Measurements from ENCODE around the gene XCL1. TPM values are rescaled to one million over a fixed set of nuclear protein-coding genes. Genes with fewer than 3 reads are reported as not detected.

XCL1 gene
- total RNA-seq, 2 donors from 2014 or later = not detected

- ATAC-seq (no peak), DNase-seq (no peak)
- 52 to 57% methylated on average over 2 of the region's 2 CpGs for WGBS, 2 donors
- Histone ChIP-seq H3K36me3 (replicated peaks in 1 of 2; ENCODE audit: insufficient read depth in 1 of 2, low read depth in 2 of 2) (no peaks in the 10 kb centered on the region), H3K27ac (no peak overlapping the region), H3K9me3 (no peaks in the 10 kb centered on the region), H3K4me3 (no peak overlapping the region), H3K27me3 (no peaks in the 10 kb centered on the region), H3K4me1 (no peaks in the 10 kb centered on the region)
- no peak for TF ChIP-seq CTCF (IDR thresholded peaks at IDR 0.05)
- TF ChIP-seq POLR2A (IDR thresholded peaks at IDR 0.05) = no peak
- intact Hi-C loops (cut with DNase I) = no loop called here
These were observed 39.6 kb downstream of the XCL1 start for GRCh38 chr1:168615965-168616364.

GRCh38 chr1:168617974-168618750 is 41.8 kb downstream of the XCL1 start:
- peaks cover 0 to 3% of the 10 kb centered on the region in 2 donors for H3K27me3 ChIP-seq
- H3K36me3 ChIP-seq (replicated peaks in 1 of 2; ENCODE audit: insufficient read depth in 1 of 2, low read depth in 2 of 2) = no peaks in the 10 kb centered on the region
- ATAC-seq (no peak), DNase-seq (no peak)
- TF ChIP-seq POLR2A (IDR thresholded peaks at IDR 0.05) = no peak
- TF ChIP-seq CTCF (IDR thresholded peaks at IDR 0.05) = no peak
- H3K9me3 ChIP-seq = no peaks in the 10 kb centered on the region
- H3K27ac ChIP-seq = no peak overlapping the region
- 69 to 71% methylated on average over 5 of the region's 5 CpGs for WGBS, 2 donors
- H3K4me3 ChIP-seq = no peak overlapping the region
- H3K4me1 ChIP-seq = no peaks in the 10 kb centered on the region
- intact Hi-C loops (cut with DNase I) = no loop called here

- H3K9me3 ChIP-seq = no peaks in the 10 kb centered on the region
- no peaks in the 10 kb centered on the region for H3K36me3 ChIP-seq (replicated peaks in 1 of 2; ENCODE audit: insufficient read depth in 1 of 2, low read depth in 2 of 2)
- WGBS, 2 donors = 40 to 46% methylated on average over 2 of the region's 2 CpGs
- ATAC-seq (no peak), DNase-seq (no peak)
- no peaks in the 10 kb centered on the region for H3K4me1 ChIP-seq
- H3K27ac ChIP-seq = no peak overlapping the region
- no peak overlapping the region for H3K4me3 ChIP-seq
- TF ChIP-seq CTCF (IDR thresholded peaks at IDR 0.05) = no peak
- TF ChIP-seq POLR2A (IDR thresholded peaks at IDR 0.05) = no peak
- H3K27me3 ChIP-seq = peaks cover 0 to 3% of the 10 kb centered on the region in 2 donors
- intact Hi-C loops (cut with DNase I) = no loop called here
These were observed 42.5 kb downstream of the XCL1 start for GRCh38 chr1:168618886-168619285.

- H3K9me3 ChIP-seq = no peaks in the 10 kb centered on the region
- no peak for TF ChIP-seq POLR2A (IDR thresholded peaks at IDR 0.05)
- TF ChIP-seq CTCF (IDR thresholded peaks at IDR 0.05) = no peak
- DNase-seq = no peak
- no peak overlapping the region for H3K4me3 ChIP-seq
- no peaks in the 10 kb centered on the region for H3K4me1 ChIP-seq
- no peaks in the 10 kb centered on the region for H3K36me3 ChIP-seq (replicated peaks in 1 of 2; ENCODE audit: insufficient read depth in 1 of 2, low read depth in 2 of 2)
- H3K27ac ChIP-seq = no peak overlapping the region
- WGBS, 2 donors = 54 to 78% methylated on average over 1 of the region's 1 CpG
- intact Hi-C loops (cut with DNase I) = no loop called here
- peaks cover 0 to 3% of the 10 kb centered on the region in 2 donors for H3K27me3 ChIP-seq
- peak; percentile 30 for ATAC-seq
These were observed 45.0 kb downstream of the XCL1 start for GRCh38 chr1:168621356-168621755.
